Measurements from ENCODE around the gene PTP4A2.
"Not testable (repeated sequence)": the region's sequence is repeated elsewhere in the genome, so short reads cannot be mapped to it uniquely, and the experiment has no call there.

Gene PTP4A2

GRCh38 chr1:31949862-31950261 lies 11.7 kb upstream of the PTP4A2 start:
- Histone ChIP-seq H3K4me3 (ENCODE audit: low read length, poor library complexity, severe bottlenecking) (no peak overlapping the region), H3K9me2 (replicated peaks; ENCODE audit: low read depth, low read length) (no peaks in the 10 kb centered on the region), H3K79me2 (ENCODE audit: insufficient read depth, low read length) (no peaks in the 10 kb centered on the region; the same call in 1 of the 2 replicates), H3K27me3 (ENCODE audit: insufficient read depth, low read length, poor library complexity, severe bottlenecking) (no peaks in the 10 kb centered on the region), H2AFZ (ENCODE audit: low read length) (no peak overlapping the region), H3K36me3 (ENCODE audit: insufficient read depth, low read length) (no peaks in the 10 kb centered on the region), H3K9me3 (ENCODE audit: insufficient read depth, low read depth, low read length) (no peaks in the 10 kb centered on the region), H3K4me1 (ENCODE audit: insufficient read depth, low read length, poor library complexity, severe bottlenecking) (peaks cover 34% of the 10 kb centered on the region), H4K20me1 (ENCODE audit: insufficient read depth, low read length, poor library complexity, severe bottlenecking) (no peaks in the 10 kb centered on the region), H3K4me2 (ENCODE audit: low read depth, low read length, poor library complexity, severe bottlenecking) (no peak overlapping the region), H3F3A (ENCODE audit: low read depth) (peaks cover 3% of the 10 kb centered on the region; the same call in 1 of the 2 replicates), H3K9ac (ENCODE audit: low read depth, low read length, poor library complexity, severe bottlenecking) (no peak overlapping the region)
- no peak for TF ChIP-seq CTCF (conservative IDR thresholded peaks at IDR 0.05; ENCODE audit: low read length)
- TF ChIP-seq EZH2phosphoT487 (IDR thresholded peaks at IDR 0.05; ENCODE audit: borderline replicate concordance) = no peak

GRCh38 chr1:31945677-31946076 lies 7.5 kb upstream of the PTP4A2 start:
- H4K20me1 ChIP-seq (ENCODE audit: insufficient read depth, low read length, poor library complexity, severe bottlenecking); H2AFZ ChIP-seq (ENCODE audit: low read length); H3K27me3 ChIP-seq (ENCODE audit: insufficient read depth, low read length, poor library complexity, severe bottlenecking); H3K79me2 ChIP-seq (ENCODE audit: insufficient read depth, low read length); H3K9ac ChIP-seq (ENCODE audit: low read depth, low read length, poor library complexity, severe bottlenecking); H3K9me3 ChIP-seq (ENCODE audit: insufficient read depth, low read depth, low read length); H3K9me2 ChIP-seq (replicated peaks; ENCODE audit: low read depth, low read length); H3K4me3 ChIP-seq (ENCODE audit: low read length, poor library complexity, severe bottlenecking); H3K36me3 ChIP-seq (ENCODE audit: insufficient read depth, low read length); H3F3A ChIP-seq (ENCODE audit: low read depth); H3K4me2 ChIP-seq (ENCODE audit: low read depth, low read length, poor library complexity, severe bottlenecking): not testable (repeated sequence)
- peaks cover 38% of the 10 kb centered on the region for H3K4me1 ChIP-seq (ENCODE audit: insufficient read depth, low read length, poor library complexity, severe bottlenecking)

GRCh38 chr1:31944205-31945089 lies 6.3 kb upstream of the PTP4A2 start:
- Histone ChIP-seq H2AFZ (ENCODE audit: low read length) (peak overlapping the region; percentile 19; the same call in 1 of the 2 replicates), H3K9me2 (replicated peaks; ENCODE audit: low read depth, low read length) (no peaks in the 10 kb centered on the region), H3K79me2 (ENCODE audit: insufficient read depth, low read length) (no peaks in the 10 kb centered on the region; the same call in 1 of the 2 replicates), H3K27me3 (ENCODE audit: insufficient read depth, low read length, poor library complexity, severe bottlenecking) (no peaks in the 10 kb centered on the region), H3K9ac (ENCODE audit: low read depth, low read length, poor library complexity, severe bottlenecking) (peak overlapping the region; percentile 72), H3K4me2 (ENCODE audit: low read depth, low read length, poor library complexity, severe bottlenecking) (peak overlapping the region; percentile 86), H3K4me3 (ENCODE audit: low read length, poor library complexity, severe bottlenecking) (peak overlapping the region; percentile 71), H3K9me3 (ENCODE audit: insufficient read depth, low read depth, low read length) (no peaks in the 10 kb centered on the region), H3F3A (ENCODE audit: low read depth) (peaks cover 15% of the 10 kb centered on the region; the same call in 1 of the 2 replicates), H3K36me3 (ENCODE audit: insufficient read depth, low read length) (no peaks in the 10 kb centered on the region), H3K4me1 (ENCODE audit: insufficient read depth, low read length, poor library complexity, severe bottlenecking) (peaks cover 46% of the 10 kb centered on the region), H4K20me1 (ENCODE audit: insufficient read depth, low read length, poor library complexity, severe bottlenecking) (no peaks in the 10 kb centered on the region)
- TF ChIP-seq EZH2phosphoT487 (IDR thresholded peaks at IDR 0.05; ENCODE audit: borderline replicate concordance) = no peak
- TF ChIP-seq CTCF (conservative IDR thresholded peaks at IDR 0.05; ENCODE audit: low read length) = no peak
